DMS53 (cell line): ENCODE measurements around the gene CCND3.

ENCODE experiments used
- DNase-seq: peaks from one replicate; lab custom pipeline; 2025; lab: John Stamatoyannopoulos, UW

Gene CCND3

GRCh38 chr6:41921712-41921998 is 20.0 kb downstream of the CCND3 start:
- peak; percentile 73 for DNase-seq

GRCh38 chr6:41920921-41921711 is 20.5 kb downstream of the CCND3 start, which contains the start of the genes BYSL and MED20:
TSS of gene BYSL (plus strand) at chr6:41921499. CDS start at chr6:41921563, 64 bp downstream.
TSS of gene MED20 (minus strand) at chr6:41921139. CDS start at chr6:41921018, 121 bp downstream.
- peak; percentile 96 for DNase-seq

GRCh38 chr6:41917528-41917927 is 24.1 kb downstream of the CCND3 start:
- no peak for DNase-seq

GRCh38 chr6:41914869-41915530 is 26.6 kb downstream of the CCND3 start:
- DNase-seq, result no peak

- no peak for DNase-seq
These were observed 27.3 kb downstream of the CCND3 start for GRCh38 chr6:41914343-41914742.

GRCh38 chr6:41909727-41910126 is 31.9 kb downstream of the CCND3 start:
- no peak for DNase-seq

GRCh38 chr6:41901882-41902519 is 39.6 kb downstream of the CCND3 start:
- DNase-seq, result peak; percentile 29

DNA sequence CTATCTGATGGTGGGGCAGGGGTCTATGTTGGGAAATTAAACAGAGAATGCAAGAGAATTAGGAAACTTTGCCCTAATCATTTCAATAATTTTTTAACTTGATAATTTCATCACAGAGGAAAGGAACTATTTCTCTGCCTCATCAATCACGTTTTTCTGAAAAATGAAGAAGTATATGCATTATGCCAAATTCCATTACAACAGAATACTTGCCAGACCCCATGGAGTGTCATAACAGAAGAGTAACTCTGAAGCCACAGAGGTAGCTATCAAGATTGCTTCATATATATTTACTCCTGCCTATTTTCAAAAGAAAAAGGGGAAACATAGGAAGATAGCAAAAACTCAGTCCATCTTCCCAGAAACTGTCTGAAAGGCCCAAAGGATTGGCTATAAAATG is 40.7 kb downstream of the CCND3 start:
- DNase-seq, result no peak

DNA sequence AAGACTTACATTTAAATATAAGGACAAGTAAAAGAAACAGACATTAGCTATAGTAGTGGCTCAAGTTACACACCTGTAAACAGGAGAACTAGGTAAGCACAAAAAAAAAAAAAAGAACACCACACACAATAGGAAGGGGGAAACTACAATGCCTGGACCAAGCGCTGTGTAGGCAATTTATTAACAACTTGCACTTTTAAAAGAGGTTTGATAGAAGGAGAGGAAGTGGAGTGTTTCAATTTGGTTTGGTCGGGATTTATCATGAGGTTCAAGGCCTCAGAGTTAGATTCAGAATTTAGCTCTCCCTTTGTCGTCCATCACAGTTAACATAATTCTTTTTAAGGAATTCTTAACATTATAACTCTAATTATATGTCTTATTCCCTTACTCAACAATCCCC is 45.3 kb downstream of the CCND3 start:
- DNase-seq, result peak; percentile 35

- peak; percentile 91 for DNase-seq
These were observed 46.0 kb downstream of the CCND3 start, which contains the start of gene USP49 for GRCh38 chr6:41895300-41896233. TSS of gene USP49 (minus strand) at chr6:41895375. CDS start at chr6:41806983, 88,392 bp downstream.

- no peak for DNase-seq
These were observed 47.0 kb downstream of the CCND3 start for GRCh38 chr6:41894366-41895299.

DNA sequence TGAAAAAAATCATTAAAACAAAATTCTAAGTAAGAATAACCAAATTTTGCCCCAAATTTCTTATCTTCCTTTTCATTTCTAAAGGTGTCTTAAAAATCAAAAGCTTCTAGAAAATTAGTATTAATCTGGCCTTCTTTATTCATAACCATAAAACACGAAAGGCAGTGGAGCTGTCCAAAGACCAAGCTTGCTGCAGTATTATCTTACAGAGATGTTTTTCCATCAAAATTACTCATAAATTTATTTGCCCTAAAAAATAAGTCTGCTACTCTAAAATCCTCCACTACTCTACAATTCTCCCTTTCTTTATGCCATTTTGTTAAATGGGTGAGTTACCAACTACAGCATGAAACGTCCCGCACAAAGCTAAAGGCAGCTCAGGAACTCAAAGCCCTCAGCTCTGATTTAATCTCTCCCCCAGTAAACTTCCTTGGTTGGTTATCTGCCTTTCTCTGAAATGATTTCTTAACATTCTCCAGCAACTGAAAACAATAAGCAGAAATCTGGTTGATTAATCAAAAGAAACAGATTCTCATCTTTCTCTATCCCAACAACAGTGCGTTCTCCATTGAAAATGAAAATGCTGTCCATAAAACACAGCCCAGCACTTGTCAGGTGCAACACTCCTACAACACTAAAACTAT is 48.6 kb downstream of the CCND3 start:
- no peak for DNase-seq

GRCh38 chr6:41887331-41887751 is 54.3 kb downstream of the CCND3 start:
- DNase-seq, result no peak

DNA sequence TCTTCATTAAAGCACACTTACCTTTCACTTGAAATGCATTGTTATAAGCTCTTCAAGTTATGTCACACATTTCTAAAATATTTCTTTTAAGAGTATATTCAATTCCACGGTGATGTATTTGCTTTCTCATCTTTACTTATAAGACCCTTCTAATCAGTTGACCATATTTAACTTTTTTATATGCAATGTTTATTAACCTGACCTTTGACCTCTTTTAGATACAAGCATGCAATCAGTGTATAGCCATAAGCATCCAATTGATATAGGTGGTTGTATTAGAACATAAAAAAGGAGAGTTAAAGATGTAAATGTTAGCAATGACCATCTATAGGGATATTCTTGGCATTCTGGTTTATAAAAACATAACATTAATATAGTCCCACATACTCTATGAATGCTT is 55.7 kb downstream of the CCND3 start:
- no peak for DNase-seq

DNA sequence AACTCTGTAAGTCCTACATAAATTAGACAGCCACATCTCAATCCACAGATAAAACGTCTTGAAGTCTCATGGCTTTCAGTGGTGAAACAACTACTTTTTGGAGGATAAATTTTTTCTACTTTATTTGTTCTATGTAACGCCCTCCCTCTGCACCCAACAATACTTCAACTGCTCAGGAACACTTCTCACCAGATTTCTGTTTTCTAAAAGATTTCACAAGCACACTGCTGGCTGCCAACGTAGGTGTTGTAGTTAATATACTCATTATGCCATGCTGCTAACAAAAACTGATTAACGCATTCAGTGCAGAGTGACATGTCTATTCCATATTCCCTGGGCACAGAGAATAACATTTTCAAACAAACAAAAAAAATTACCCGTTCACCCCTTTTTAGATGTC is 56.7 kb downstream of the CCND3 start:
- no peak for DNase-seq
